Gastroesophageal sphincter (tissue), 4 donors: Measurements from ENCODE around the gene PCDH12. TPM values are rescaled to one million over a fixed set of nuclear protein-coding genes. Genes with fewer than 3 reads are reported as not detected.

Source experiments
- ATAC-seq: fragments of 150-250 bp; one replicate; pipeline ENCODE4 v1.9.1; 2016; ENCODE audit warnings: mild to moderate bottlenecking, moderate library complexity
- H3K27ac ChIP-seq, 4 donors: fragments of 200-600 bp; sonication (generic) in 3 of 4; 1 replicate in 3 of 4; 2 replicates in 1 of 4; pipeline ENCODE4 v1.5.1; 2016 to 2019
- H3K27me3 ChIP-seq: fragments of 200-600 bp; sonication (generic); one replicate; pipeline ENCODE4 v1.5.1; 2019
- H3K36me3 ChIP-seq, 2 donors: fragments of 200-600 bp; sonication (generic); one replicate each; pipeline ENCODE4 v1.5.1; 2019; ENCODE audit warnings: control low read depth in 1 of 2
- H3K4me1 ChIP-seq, 3 donors: fragments of 200-600 bp; sonication (generic); 1 replicate in 2 of 3; 2 replicates in 1 of 3; pipeline ENCODE4 v1.5.1; 2016 to 2019; ENCODE audit warnings: control low read depth in 2 of 3
- H3K4me3 ChIP-seq, 2 donors: fragments of 200-600 bp; sonication (generic); one replicate each; pipeline ENCODE4 v1.5.1; 2019; ENCODE audit warnings: mild to moderate bottlenecking in 1 of 2, moderate library complexity in 1 of 2
- H3K9me3 ChIP-seq, 3 donors: fragments of 200-600 bp; sonication (generic); one replicate each; pipeline ENCODE4 v1.5.1; 2017 to 2019; ENCODE audit warnings: control low read depth in 2 of 3
- EP300 ChIP-seq: sonication (generic); formaldehyde crosslinking; IDR thresholded peaks from one replicate; pipeline ENCODE4 v1.6.1; 2017; ENCODE audit warnings: antibody characterized with exemption, mild to moderate bottlenecking
- POLR2A ChIP-seq, 2 donors: fragments of 450-650 bp; IDR thresholded peaks; one replicate each; pipeline ENCODE4 v1.6.1; 2017; ENCODE audit warnings: antibody characterized with exemption in 2 of 2, mild to moderate bottlenecking in 2 of 2, moderate library complexity in 1 of 2
- POLR2AphosphoS5 ChIP-seq: sonication (generic); formaldehyde crosslinking; IDR thresholded peaks from one replicate; pipeline ENCODE4 v1.6.1; 2017; ENCODE audit warnings: antibody characterized with exemption
- WGBS, 2 donors: methylation state at CpG; one replicate each; pipeline ENCODE4 v1.1.5; 2018; ENCODE audit warnings: low coverage in 1 of 2; 5-methylcytosine and 5-hydroxymethylcytosine counted together
- total RNA-seq, 4 donors: library from RNA; depleted of rRNA; stranded (reverse); fragments of >200 nt; gene quantifications; one replicate each; pipeline ENCODE4 v1.1.0, GENCODE V29; 2016
- TF ChIP-seq, protein P1 (sequence below), 4 experiments: fragments of 200-600 bp in 2 of 4; fragments of 450-650 bp in 2 of 4; sonication (generic) in 1 of 4; IDR thresholded peaks; one replicate each; pipeline ENCODE4 v1.5.1; 2017 to 2019; ENCODE audit warnings: antibody characterized with exemption in 4 of 4, mild to moderate bottlenecking in 2 of 4, moderate library complexity in 2 of 4

Gene PCDH12
- total RNA-seq, 4 donors from 2014 or later, result 4.2 to 6.8 (median 6.0) TPM

- H3K4me3 ChIP-seq, result no peak overlapping the region
- H3K4me1 ChIP-seq, result peaks cover 0 to 9% (median 6%) of the 10 kb centered on the region in 3 donors
- no peaks in the 10 kb centered on the region for H3K36me3 ChIP-seq
- no peak overlapping the region for H3K27ac ChIP-seq
- no peak for ATAC-seq
- H3K27me3 ChIP-seq, result peaks cover 16% of the 10 kb centered on the region
- TF ChIP-seq EP300 (no peak), POLR2AphosphoS5 (no peak), POLR2A (IDR thresholded peaks at IDR 0.05) (no peak)
- TF ChIP-seq, protein P1, sequence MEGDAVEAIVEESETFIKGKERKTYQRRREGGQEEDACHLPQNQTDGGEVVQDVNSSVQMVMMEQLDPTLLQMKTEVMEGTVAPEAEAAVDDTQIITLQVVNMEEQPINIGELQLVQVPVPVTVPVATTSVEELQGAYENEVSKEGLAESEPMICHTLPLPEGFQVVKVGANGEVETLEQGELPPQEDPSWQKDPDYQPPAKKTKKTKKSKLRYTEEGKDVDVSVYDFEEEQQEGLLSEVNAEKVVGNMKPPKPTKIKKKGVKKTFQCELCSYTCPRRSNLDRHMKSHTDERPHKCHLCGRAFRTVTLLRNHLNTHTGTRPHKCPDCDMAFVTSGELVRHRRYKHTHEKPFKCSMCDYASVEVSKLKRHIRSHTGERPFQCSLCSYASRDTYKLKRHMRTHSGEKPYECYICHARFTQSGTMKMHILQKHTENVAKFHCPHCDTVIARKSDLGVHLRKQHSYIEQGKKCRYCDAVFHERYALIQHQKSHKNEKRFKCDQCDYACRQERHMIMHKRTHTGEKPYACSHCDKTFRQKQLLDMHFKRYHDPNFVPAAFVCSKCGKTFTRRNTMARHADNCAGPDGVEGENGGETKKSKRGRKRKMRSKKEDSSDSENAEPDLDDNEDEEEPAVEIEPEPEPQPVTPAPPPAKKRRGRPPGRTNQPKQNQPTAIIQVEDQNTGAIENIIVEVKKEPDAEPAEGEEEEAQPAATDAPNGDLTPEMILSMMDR (IDR thresholded peaks at IDR 0.05), result no peak
- H3K9me3 ChIP-seq, result no peaks in the 10 kb centered on the region
- 84 to 88% methylated on average over 4 of the region's 4 CpGs for WGBS, 2 donors
Measured at GRCh38 chr5:141909212-141909611, 48.8 kb downstream of the PCDH12 start.

DNA sequence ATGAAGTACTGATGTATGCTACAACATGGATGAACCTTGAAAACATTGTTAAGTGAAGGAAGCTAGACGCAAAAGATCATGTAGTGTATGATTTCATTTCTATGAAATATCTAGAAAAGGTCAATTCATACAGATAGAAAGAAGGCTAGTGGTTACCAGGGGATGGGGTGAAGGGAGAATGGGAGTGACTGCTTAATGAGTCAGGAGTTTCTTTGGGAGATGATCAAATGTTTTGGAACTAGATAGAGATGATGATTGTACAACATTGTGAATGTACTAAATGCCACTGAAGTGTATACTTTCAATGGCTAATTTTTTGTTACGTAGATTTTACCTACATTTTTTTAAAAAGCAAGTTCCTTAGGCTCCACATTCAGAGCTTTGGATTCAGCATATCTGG lies 49.2 kb downstream of the PCDH12 start:
- Histone ChIP-seq H3K27me3 (peaks cover 16% of the 10 kb centered on the region), H3K9me3 (no peaks in the 10 kb centered on the region), H3K36me3 (no peaks in the 10 kb centered on the region), H3K27ac (no peak overlapping the region), H3K4me3 (no peak overlapping the region), H3K4me1 (peaks cover 0 to 5% (median 4%) of the 10 kb centered on the region in 3 donors)
- ATAC-seq, result no peak
- 76 to 90% methylated on average over 2 of the region's 2 CpGs for WGBS, 2 donors
- TF ChIP-seq, protein P1 (IDR thresholded peaks at IDR 0.05), result no peak
- TF ChIP-seq POLR2A (IDR thresholded peaks at IDR 0.05) (no peak), POLR2AphosphoS5 (no peak), EP300 (no peak)

DNA sequence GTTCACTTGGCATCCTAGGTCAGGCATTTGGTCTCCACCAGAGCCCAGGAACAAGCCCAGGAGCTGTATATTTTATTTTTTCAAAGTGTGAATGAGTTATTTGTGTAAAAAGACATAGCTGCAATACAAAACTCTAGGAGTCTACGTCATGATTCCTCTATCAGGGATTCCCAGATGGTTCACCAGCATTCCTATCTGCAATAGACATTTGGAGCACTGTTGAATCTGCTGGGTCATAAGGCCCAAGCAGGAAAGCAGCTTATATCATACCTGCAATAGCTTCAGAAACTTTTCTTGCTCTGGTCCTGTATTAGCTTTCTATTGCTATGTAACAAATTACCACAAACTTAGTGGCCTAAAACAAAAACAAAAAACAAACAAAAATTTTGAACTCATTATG lies 51.0 kb downstream of the PCDH12 start:
- TF ChIP-seq POLR2AphosphoS5 (no peak), POLR2A (IDR thresholded peaks at IDR 0.05) (no peak), EP300 (no peak)
- TF ChIP-seq, protein P1 (IDR thresholded peaks at IDR 0.05), result no peak
- Histone ChIP-seq H3K27ac (no peak overlapping the region), H3K27me3 (peaks cover 9% of the 10 kb centered on the region), H3K36me3 (no peaks in the 10 kb centered on the region), H3K9me3 (no peaks in the 10 kb centered on the region), H3K4me1 (no peaks in the 10 kb centered on the region), H3K4me3 (no peak overlapping the region)
- ATAC-seq, result no peak
- 0% methylated on average over 1 of the region's 1 CpG for WGBS, 2 donors

- Histone ChIP-seq H3K36me3 (no peaks in the 10 kb centered on the region), H3K4me1 (no peaks in the 10 kb centered on the region), H3K27me3 (peaks cover 13% of the 10 kb centered on the region), H3K4me3 (no peak overlapping the region), H3K9me3 (no peaks in the 10 kb centered on the region), H3K27ac (no peak overlapping the region)
- TF ChIP-seq POLR2AphosphoS5 (no peak), EP300 (no peak), POLR2A (IDR thresholded peaks at IDR 0.05) (no peak)
- TF ChIP-seq, protein P1 (IDR thresholded peaks at IDR 0.05), result no peak
- ATAC-seq, result no peak
- 0 to 38% methylated on average over 1 of the region's 1 CpG for WGBS, 2 donors
Measured at GRCh38 chr5:141906517-141906916, 51.5 kb downstream of the PCDH12 start.

DNA sequence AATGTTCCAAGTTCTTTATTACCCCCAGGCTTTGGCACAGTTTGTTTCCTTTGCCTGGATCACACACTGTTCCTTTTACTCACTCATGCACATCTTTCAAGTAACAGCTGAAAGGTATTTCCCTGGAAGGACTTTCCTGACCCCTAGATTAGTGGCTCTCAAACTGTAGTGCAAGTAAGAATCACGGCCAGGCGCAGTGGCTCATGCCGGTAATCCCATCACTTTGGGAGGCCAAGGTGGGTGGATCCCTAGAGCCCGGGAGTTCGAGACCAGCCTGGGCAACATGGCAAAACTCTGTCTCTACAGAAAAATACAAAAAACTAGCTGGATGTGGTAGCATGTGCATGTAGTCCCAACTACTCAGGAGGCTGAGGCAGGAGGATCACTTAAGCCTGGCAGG lies 53.5 kb downstream of the PCDH12 start:
- H3K9me3 ChIP-seq, result no peaks in the 10 kb centered on the region
- no peaks in the 10 kb centered on the region for H3K4me1 ChIP-seq
- no peak for TF ChIP-seq EP300
- TF ChIP-seq, protein P1 (IDR thresholded peaks at IDR 0.05), result no peak
- no peak for TF ChIP-seq POLR2AphosphoS5
- no peak for TF ChIP-seq POLR2A (IDR thresholded peaks at IDR 0.05)
- no peak overlapping the region for H3K4me3 ChIP-seq
- peaks cover 12% of the 10 kb centered on the region for H3K27me3 ChIP-seq
- no peak for ATAC-seq
- 62% methylated on average over 3 of the region's 5 CpGs; no CpG with 5 or more reads in 1 of the 2 donors for WGBS, 2 donors
- H3K27ac ChIP-seq, result no peak overlapping the region
- H3K36me3 ChIP-seq, result no peaks in the 10 kb centered on the region
